IMR-90 (cell line): ENCODE data around the gene ORM1. TPM values are rescaled to one million over a fixed set of nuclear protein-coding genes. Genes with fewer than 3 reads are reported as not detected.
A peak's percentile ranks its signal among the peaks of the same experiment; 100 is the strongest.

Experiments used
- ATAC-seq: fragments of 200-7000 bp; cut with Tn5 transposase; 2 replicates; pipeline ENCODE4 v1.9.1; 2020; ENCODE audit warnings: low read depth, mild to moderate bottlenecking, moderate library complexity
- BruUV-seq: library from RNA; stranded (reverse); fragments of 400-500 nt; replicated peaks from 2 replicates; lab custom pipeline; 2021; lab: Mats Ljungman, UMichigan
- CTCF ChIA-PET: fragments of 300-600 bp; formaldehyde crosslinking; extraction: SDS; loops from one replicate; lab custom pipeline; 2021; ENCODE audit warnings: antibody characterized with exemption; lab: Yijun Ruan, JAX
- POLR2A ChIA-PET: fragments of 300-600 bp; sonication (Branson Sonifier 250); formaldehyde crosslinking; loops from one replicate; lab custom pipeline; 2022; ENCODE audit warnings: antibody characterized with exemption; ENCODE audit not compliant: unreplicated experiment; lab: Charles Lee
- DNase-seq: peaks from one replicate; pipeline ENCODE4 v3.0.0; 2013
- H2AFZ ChIP-seq: replicated peaks from 2 replicates; pipeline ENCODE3; 2013; ENCODE audit warnings: low read length, mild to moderate bottlenecking; ENCODE audit not compliant: poor library complexity
- H2AK5ac ChIP-seq: 2 replicates; pipeline ENCODE4 v1.6.1; 2013; ENCODE audit warnings: low read depth, low read length, inconsistent platforms
- H2AK9ac ChIP-seq: replicated peaks from 2 replicates; pipeline ENCODE3; 2013; ENCODE audit warnings: mild to moderate bottlenecking, low read depth, low read length, moderate library complexity; ENCODE audit not compliant: poor library complexity
- H2BK120ac ChIP-seq: 2 replicates; pipeline ENCODE4 v1.6.1; 2013; ENCODE audit warnings: low read depth, low read length, inconsistent platforms
- H2BK15ac ChIP-seq: 3 replicates; pipeline ENCODE4 v1.6.1; 2013; ENCODE audit warnings: low read depth, low read length, inconsistent platforms
- H2BK20ac ChIP-seq: 2 replicates; pipeline ENCODE4 v1.6.1; 2013; ENCODE audit warnings: low read depth, mild to moderate bottlenecking, inconsistent platforms, low read length, moderate library complexity
- H2BK5ac ChIP-seq: 2 replicates; pipeline ENCODE4 v1.6.1; 2013; ENCODE audit warnings: mild to moderate bottlenecking, low read depth, low read length, inconsistent platforms; ENCODE audit not compliant: poor library complexity, severe bottlenecking
- H3K14ac ChIP-seq: replicated peaks from 2 replicates; pipeline ENCODE4 v1.6.1; 2013; ENCODE audit warnings: low read depth, low read length, inconsistent platforms
- H3K18ac ChIP-seq: 2 replicates; pipeline ENCODE4 v1.6.1; 2013; ENCODE audit warnings: low read depth, low read length, control low read depth
- H3K23ac ChIP-seq: 2 replicates; pipeline ENCODE4 v1.6.1; 2013; ENCODE audit warnings: low read depth, low read length, inconsistent platforms
- H3K27ac ChIP-seq: 2 replicates; pipeline ENCODE4 v1.5.1; 2013; ENCODE audit warnings: mild to moderate bottlenecking, control low read depth, low read length; ENCODE audit not compliant: insufficient read depth
- H3K27me3 ChIP-seq: 2 replicates; pipeline ENCODE4 v1.6.1; 2013; ENCODE audit warnings: low read length; ENCODE audit not compliant: control insufficient read depth, insufficient read depth
- H3K36me3 ChIP-seq: 2 replicates; pipeline ENCODE4 v1.6.1; 2013; ENCODE audit warnings: low read length, mixed read lengths; ENCODE audit not compliant: control insufficient read depth, insufficient read depth
- H3K4ac ChIP-seq: 2 replicates; pipeline ENCODE4 v1.6.1; 2013; ENCODE audit warnings: low read depth, low read length, inconsistent platforms
- H3K4me1 ChIP-seq: 2 replicates; pipeline ENCODE4 v1.6.1; 2013; ENCODE audit warnings: low read length, mixed read lengths; ENCODE audit not compliant: control insufficient read depth, insufficient read depth
- H3K4me2 ChIP-seq: 2 replicates; pipeline ENCODE4 v1.6.1; 2013; ENCODE audit warnings: low read depth, mild to moderate bottlenecking, control low read depth, low read length, moderate library complexity
- H3K4me3 ChIP-seq: 2 replicates; pipeline ENCODE4 v1.5.1; 2013; ENCODE audit warnings: low read depth, mild to moderate bottlenecking, control low read depth, low read length, moderate library complexity; ENCODE audit not compliant: insufficient read depth
- H3K56ac ChIP-seq: 2 replicates; pipeline ENCODE4 v1.6.1; 2013; ENCODE audit warnings: low read length, inconsistent platforms; ENCODE audit not compliant: insufficient read depth; ENCODE audit errors: extremely low read depth
- H3K79me1 ChIP-seq, 2 experiments: 2 replicates each; pipeline ENCODE4 v1.6.1; 2013; ENCODE audit warnings: low read length in 2 of 2, inconsistent platforms in 1 of 2, low read depth in 1 of 2
- H3K9ac ChIP-seq: 2 replicates; pipeline ENCODE4 v1.6.1; 2013; ENCODE audit warnings: low read depth, low read length, control low read depth
- H3K9me1 ChIP-seq: 2 replicates; pipeline ENCODE4 v1.6.1; 2013; ENCODE audit warnings: low read length, inconsistent platforms; ENCODE audit not compliant: insufficient read depth
- H3K9me3 ChIP-seq: 2 replicates; pipeline ENCODE4 v1.6.1; 2013; ENCODE audit warnings: low read length; ENCODE audit not compliant: control insufficient read depth, insufficient read depth
- H4K20me1 ChIP-seq: 2 replicates; pipeline ENCODE4 v1.6.1; 2013; ENCODE audit warnings: low read length, inconsistent platforms; ENCODE audit not compliant: insufficient read depth
- H4K5ac ChIP-seq: 2 replicates; pipeline ENCODE4 v1.6.1; 2013; ENCODE audit warnings: mild to moderate bottlenecking, low read depth, low read length, control low read depth
- H4K8ac ChIP-seq, 2 experiments: 2 replicates each; pipeline ENCODE4 v1.6.1; 2013; ENCODE audit warnings: low read depth in 2 of 2, low read length in 2 of 2, control low read depth in 1 of 2, inconsistent platforms in 1 of 2
- H4K91ac ChIP-seq: 2 replicates; pipeline ENCODE4 v1.6.1; 2013; ENCODE audit warnings: low read depth, low read length, inconsistent platforms; ENCODE audit not compliant: insufficient read depth
- SMC3 ChIP-seq: fragments of 150-350 bp; IDR thresholded peaks from 2 replicates; pipeline ENCODE4 v1.6.1; 2016; ENCODE audit warnings: low read depth, mild to moderate bottlenecking, antibody characterized with exemption, low read length, moderate library complexity
- WGBS, 2 experiments: methylation state at CpG; one replicate each; pipeline versions ENCODE4 v1.1.5 to v1.1.7; 2013; ENCODE audit warnings: missing lambda C conversion rate in 2 of 2; ENCODE audit not compliant: insufficient read length in 1 of 2; ENCODE audit errors: extremely low coverage in 2 of 2; 5-methylcytosine and 5-hydroxymethylcytosine counted together
- dilution Hi-C: fragments of 300-500 bp; cut with HindIII; formaldehyde crosslinking; loops from one replicate; pipeline ENCODE4 v1.14.3; 2018; ENCODE audit warnings: low sequenced_read_pairs; ENCODE audit not compliant: unreplicated experiment
- in situ Hi-C: fragments of 300-500 bp; cut with MboI; formaldehyde crosslinking; loops from 3 replicates; pipeline ENCODE4 v1.14.3; 2019; ENCODE audit warnings: low sequenced_read_pairs, inconsistent platforms, mixed read lengths
- intact Hi-C: fragments of 100-400 bp; cut with micrococcal nuclease; formaldehyde crosslinking; loops from 2 replicates; pipeline ENCODE4 v1.10.0; 2022
- polyA plus RNA-seq, 3 experiments: library from polyadenylated mRNA; depleted of rRNA; stranded (reverse); fragments of >200 nt; gene quantifications; 2 replicates each; pipeline ENCODE4 v1.2.3, GENCODE V29; 2012; ENCODE audit warnings: low replicate concordance in 1 of 3
- total RNA-seq: library from RNA; depleted of rRNA; stranded (reverse); fragments of >200 nt; gene quantifications from 2 replicates; pipeline ENCODE4 v1.2.3, GENCODE V29; 2012
- TF ChIP-seq, protein P1 (sequence below): conservative IDR thresholded peaks from 2 replicates; pipeline ENCODE4 v1.5.1; 2012; ENCODE audit warnings: mild to moderate bottlenecking, low read depth, low read length, improper control_type of control experiment

ORM1 gene
- total and polyA plus RNA-seq, 2 of the 4 experiments (the other 2 are of a cell fraction), result 0.18 TPM; not detected in 1

DNA sequence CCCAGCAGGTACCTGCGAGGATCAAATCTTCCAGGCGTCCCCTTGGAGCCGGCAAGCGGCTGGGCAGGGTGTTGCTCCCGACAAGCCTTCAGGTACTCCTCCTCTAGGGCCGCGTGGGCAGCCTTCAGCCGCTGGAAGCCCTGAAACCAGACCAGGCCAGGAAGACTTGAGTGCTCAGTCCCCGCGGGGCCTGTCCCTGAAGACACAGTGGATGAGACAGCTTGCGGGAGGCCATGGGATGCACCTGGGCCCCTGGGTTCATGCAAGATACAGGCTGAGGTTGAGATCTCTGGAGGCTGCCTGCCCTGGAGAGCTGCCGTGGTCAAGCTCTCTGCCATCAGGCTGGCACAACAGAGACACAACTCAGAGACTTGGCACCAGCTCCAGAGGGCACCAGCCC lies 39.5 kb downstream of the ORM1 start:
- no peak overlapping the region for H2AFZ ChIP-seq
- no peak overlapping the region for H4K91ac ChIP-seq
- ChIA-PET CTCF (no interaction called here), POLR2A (no interaction called here)
- H3K23ac ChIP-seq, result no peak overlapping the region
- TF ChIP-seq, protein P1, sequence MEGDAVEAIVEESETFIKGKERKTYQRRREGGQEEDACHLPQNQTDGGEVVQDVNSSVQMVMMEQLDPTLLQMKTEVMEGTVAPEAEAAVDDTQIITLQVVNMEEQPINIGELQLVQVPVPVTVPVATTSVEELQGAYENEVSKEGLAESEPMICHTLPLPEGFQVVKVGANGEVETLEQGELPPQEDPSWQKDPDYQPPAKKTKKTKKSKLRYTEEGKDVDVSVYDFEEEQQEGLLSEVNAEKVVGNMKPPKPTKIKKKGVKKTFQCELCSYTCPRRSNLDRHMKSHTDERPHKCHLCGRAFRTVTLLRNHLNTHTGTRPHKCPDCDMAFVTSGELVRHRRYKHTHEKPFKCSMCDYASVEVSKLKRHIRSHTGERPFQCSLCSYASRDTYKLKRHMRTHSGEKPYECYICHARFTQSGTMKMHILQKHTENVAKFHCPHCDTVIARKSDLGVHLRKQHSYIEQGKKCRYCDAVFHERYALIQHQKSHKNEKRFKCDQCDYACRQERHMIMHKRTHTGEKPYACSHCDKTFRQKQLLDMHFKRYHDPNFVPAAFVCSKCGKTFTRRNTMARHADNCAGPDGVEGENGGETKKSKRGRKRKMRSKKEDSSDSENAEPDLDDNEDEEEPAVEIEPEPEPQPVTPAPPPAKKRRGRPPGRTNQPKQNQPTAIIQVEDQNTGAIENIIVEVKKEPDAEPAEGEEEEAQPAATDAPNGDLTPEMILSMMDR, result no peak
- no peak for TF ChIP-seq SMC3
- dilution Hi-C loops, result no loop called here
- in situ Hi-C loops, result no loop called here
- H4K5ac ChIP-seq, result no peak overlapping the region
- H3K36me3 ChIP-seq, result peaks cover 58% of the 10 kb centered on the region
- no peak overlapping the region for H3K56ac ChIP-seq
- H2BK120ac ChIP-seq, result no peak overlapping the region
- H3K4me1 ChIP-seq, result peaks cover 16% of the 10 kb centered on the region
- BruUV-seq, result no TSS peak
- H3K4ac ChIP-seq, result no peak overlapping the region
- no peak overlapping the region for H3K4me2 ChIP-seq
- H3K79me1 ChIP-seq, result peaks cover 2 to 3% of the 10 kb centered on the region in 2 experiments; a peak in 3 of 4 replicates
- no peak overlapping the region for H2BK20ac ChIP-seq
- peak overlapping the region; percentile 35 for H2AK9ac ChIP-seq
- H3K9me1 ChIP-seq, result peaks cover 15% of the 10 kb centered on the region
- no peak overlapping the region for H3K27ac ChIP-seq
- no peak overlapping the region for H2BK15ac ChIP-seq
- no peak overlapping the region for H3K9ac ChIP-seq
- H2AK5ac ChIP-seq, result peak overlapping the region; percentile 43; the same call in 1 of the 2 replicates
- H4K8ac ChIP-seq, result no peak overlapping the region
- H4K20me1 ChIP-seq, result no peaks in the 10 kb centered on the region; the same call in 1 of the 2 replicates
- H3K27me3 ChIP-seq, result no peaks in the 10 kb centered on the region
- ATAC-seq (no peak), DNase-seq (no peak)
- no peak overlapping the region for H2BK5ac ChIP-seq
- H3K14ac ChIP-seq, result no peak overlapping the region
- 100% methylated on average over 1 of the region's 12 CpGs; no CpG with 5 or more reads in 1 of the 2 experiments for WGBS, 2 experiments
- intact Hi-C loops, result no loop called here
- no peaks in the 10 kb centered on the region for H3K9me3 ChIP-seq
- H3K18ac ChIP-seq, result no peak overlapping the region
- H3K4me3 ChIP-seq, result no peak overlapping the region
